HepG2 (cell line): ENCODE results near the gene CHRNA5. TPM values are rescaled to one million over a fixed set of nuclear protein-coding genes. Genes with fewer than 3 reads are reported as not detected.
A peak's percentile ranks its signal among the peaks of the same experiment; 100 is the strongest.

Experiments
- BHLHE40 ChIP-seq: IDR thresholded peaks from 2 replicates; pipeline ENCODE4 v1.6.1; 2011; ENCODE audit warnings: low read length, improper control_type of control experiment
- EP300 ChIP-seq, 3 experiments: sonication (generic) in 1 of 3; formaldehyde crosslinking in 1 of 3; IDR thresholded peaks; 2 replicates each; pipeline versions ENCODE4 v1.5.1 to v1.6.1; 2011 to 2020; ENCODE audit warnings: low read depth in 2 of 3, low read length in 2 of 3, borderline replicate concordance in 1 of 3, improper control_type of control experiment in 1 of 3, mild to moderate bottlenecking in 1 of 3, missing genetic modification reagents in 1 of 3, moderate library complexity in 1 of 3
- HNRNPK ChIP-seq: fragments of 200-400 bp; formaldehyde crosslinking; IDR thresholded peaks from 2 replicates; pipeline ENCODE4 v1.6.1; 2018; ENCODE audit warnings: low read length, low read depth, moderate library complexity, mild to moderate bottlenecking; ENCODE audit not compliant: poor library complexity, severe bottlenecking
- MED1 ChIP-seq: sonication (generic); formaldehyde crosslinking; IDR thresholded peaks from 2 replicates; pipeline ENCODE4 v1.4.0; 2020; ENCODE audit warnings: missing genetic modification reagents
- NFYB ChIP-seq: sonication (generic); formaldehyde crosslinking; IDR thresholded peaks from 2 replicates; pipeline ENCODE4 v1.4.0; 2020; ENCODE audit warnings: missing genetic modification reagents
- NR2F1 ChIP-seq, 2 experiments: fragments of 450-650 bp in 1 of 2; formaldehyde crosslinking in 1 of 2; IDR thresholded peaks; 2 replicates each; pipeline versions ENCODE4 v1.5.0 to v1.6.1; 2016 to 2020; ENCODE audit warnings: mild to moderate bottlenecking in 1 of 2, missing compliant biosample characterization in 1 of 2, missing genetic modification reagents in 1 of 2, moderate library complexity in 1 of 2
- RXRA ChIP-seq: sonication (generic); formaldehyde crosslinking; IDR thresholded peaks from 2 replicates; pipeline ENCODE4 v1.5.1; 2020; ENCODE audit warnings: missing genetic modification reagents
- STAT5B ChIP-seq: sonication (generic); formaldehyde crosslinking; IDR thresholded peaks from 2 replicates; pipeline ENCODE4 v1.4.0; 2020; ENCODE audit warnings: missing genetic modification reagents
- TOPORS ChIP-seq: sonication (generic); formaldehyde crosslinking; IDR thresholded peaks from 2 replicates; pipeline ENCODE4 v1.8.0; 2023; ENCODE audit warnings: mild to moderate bottlenecking, missing genetic modification reagents
- ZFY ChIP-seq: sonication (generic); formaldehyde crosslinking; IDR thresholded peaks from 2 replicates; pipeline ENCODE4 v1.4.0; 2020; ENCODE audit warnings: missing genetic modification reagents
- ZNF451 ChIP-seq: sonication (generic); formaldehyde crosslinking; IDR thresholded peaks from 2 replicates; pipeline ENCODE4 v1.5.0; 2020; ENCODE audit warnings: mild to moderate bottlenecking, missing genetic modification reagents
- polyA plus RNA-seq, 8 experiments: library from polyadenylated mRNA; depleted of rRNA in 3 of 8; stranded (reverse) in 7 of 8; unstranded in 1 of 8; fragments of >200 nt; fragmentation: Illumina TruSeq in 4 of 8; extraction: Trizol in 4 of 8; gene quantifications; 2 replicates each; pipeline versions ENCODE4 v1.2.1 to v1.2.3, GENCODE V29; 2011 to 2016; ENCODE audit warnings: low read depth in 4 of 8, missing spikeins in 1 of 8, mixed read lengths in 1 of 8; ENCODE audit not compliant: insufficient read depth in 1 of 8
- total RNA-seq, 5 experiments: library from RNA; depleted of rRNA; stranded (reverse); fragments of >200 nt; fragmentation: Illumina TruSeq; extraction: Trizol; gene quantifications; 2 replicates each; pipeline ENCODE4 v1.2.3, GENCODE V29; 2016; ENCODE audit warnings: low read depth in 1 of 5
- TF ChIP-seq, protein P1 (sequence below): sonication (generic); formaldehyde crosslinking; IDR thresholded peaks from 2 replicates; pipeline ENCODE4 v1.4.0; 2020; ENCODE audit warnings: mild to moderate bottlenecking, missing genetic modification reagents
- TF ChIP-seq, protein P2 (sequence below): sonication (generic); formaldehyde crosslinking; IDR thresholded peaks from 2 replicates; pipeline ENCODE4 v1.4.0; 2020; ENCODE audit warnings: missing genetic modification reagents
- TF ChIP-seq, protein P3 (sequence below): sonication (generic); formaldehyde crosslinking; IDR thresholded peaks from 2 replicates; pipeline ENCODE4 v1.5.0; 2020; ENCODE audit warnings: mild to moderate bottlenecking, missing genetic modification reagents, borderline replicate concordance

Gene CHRNA5
- total and polyA plus RNA-seq, 2 of the 13 experiments (the other 11 are each of a cell fraction or from before 2014, with no cell fraction given): 3.7 to 10.5 TPM

DNA sequence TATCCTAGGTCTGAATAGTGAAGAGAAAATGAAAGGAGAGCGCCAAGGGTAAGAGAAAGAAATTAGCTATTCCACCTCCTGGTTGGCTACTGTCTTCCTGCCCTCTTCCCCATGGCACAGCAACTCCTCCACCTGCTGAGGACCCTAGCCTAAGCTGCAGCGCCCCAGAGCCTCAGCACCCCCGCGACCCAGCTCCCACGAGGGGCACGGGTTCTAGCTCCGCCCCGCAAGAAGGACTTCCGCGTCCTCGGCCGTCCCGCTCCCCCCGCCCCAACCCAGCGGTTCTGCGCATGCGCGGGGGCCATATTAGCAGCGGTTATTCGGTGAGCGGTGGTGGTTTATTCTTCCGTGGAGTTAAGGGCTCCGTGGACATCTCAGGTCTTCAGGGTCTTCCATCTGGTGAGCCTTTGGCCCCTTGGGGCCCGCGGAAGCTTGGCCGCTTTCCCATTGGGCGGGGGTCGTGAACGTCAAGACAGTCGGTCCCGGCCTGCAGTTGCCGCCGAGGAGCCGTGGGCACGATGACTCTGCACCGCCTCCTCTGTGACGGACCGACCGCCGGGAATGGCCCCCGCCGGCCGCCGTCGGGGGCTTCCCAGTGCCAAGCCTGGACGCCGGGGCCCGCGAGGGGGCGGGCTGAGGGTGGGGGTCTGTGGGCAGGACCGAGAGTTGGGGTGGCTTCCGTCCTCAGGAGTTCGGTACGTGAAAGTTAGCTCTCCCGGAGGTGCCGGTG, 25.0 kb upstream of the CHRNA5 start, which contains the start of gene PSMA4 (continued):
- TF ChIP-seq EP300 (IDR thresholded peaks at IDR 0.05; ENCODE audit: low read depth in 2 of 2, low read length in 2 of 2): no peak; a peak in 1 of 4 replicates
- TF ChIP-seq EP300 (CRISPR knock-in tag; IDR thresholded peaks at IDR 0.05; ENCODE audit: borderline replicate concordance): no peak
- peak; percentile 69 for TF ChIP-seq MED1 (CRISPR knock-in tag)
- no peak for TF ChIP-seq STAT5B (CRISPR knock-in tag)
- no peak for TF ChIP-seq NFYB (CRISPR knock-in tag)
- no peak for TF ChIP-seq HNRNPK
- TF ChIP-seq NR2F1 (CRISPR knock-in tag; IDR thresholded peaks at IDR 0.05): no peak
- peak; percentile 62; the same call in 1 of the 2 replicates for TF ChIP-seq ZNF451 (CRISPR knock-in tag)
- TF ChIP-seq, protein P1, sequence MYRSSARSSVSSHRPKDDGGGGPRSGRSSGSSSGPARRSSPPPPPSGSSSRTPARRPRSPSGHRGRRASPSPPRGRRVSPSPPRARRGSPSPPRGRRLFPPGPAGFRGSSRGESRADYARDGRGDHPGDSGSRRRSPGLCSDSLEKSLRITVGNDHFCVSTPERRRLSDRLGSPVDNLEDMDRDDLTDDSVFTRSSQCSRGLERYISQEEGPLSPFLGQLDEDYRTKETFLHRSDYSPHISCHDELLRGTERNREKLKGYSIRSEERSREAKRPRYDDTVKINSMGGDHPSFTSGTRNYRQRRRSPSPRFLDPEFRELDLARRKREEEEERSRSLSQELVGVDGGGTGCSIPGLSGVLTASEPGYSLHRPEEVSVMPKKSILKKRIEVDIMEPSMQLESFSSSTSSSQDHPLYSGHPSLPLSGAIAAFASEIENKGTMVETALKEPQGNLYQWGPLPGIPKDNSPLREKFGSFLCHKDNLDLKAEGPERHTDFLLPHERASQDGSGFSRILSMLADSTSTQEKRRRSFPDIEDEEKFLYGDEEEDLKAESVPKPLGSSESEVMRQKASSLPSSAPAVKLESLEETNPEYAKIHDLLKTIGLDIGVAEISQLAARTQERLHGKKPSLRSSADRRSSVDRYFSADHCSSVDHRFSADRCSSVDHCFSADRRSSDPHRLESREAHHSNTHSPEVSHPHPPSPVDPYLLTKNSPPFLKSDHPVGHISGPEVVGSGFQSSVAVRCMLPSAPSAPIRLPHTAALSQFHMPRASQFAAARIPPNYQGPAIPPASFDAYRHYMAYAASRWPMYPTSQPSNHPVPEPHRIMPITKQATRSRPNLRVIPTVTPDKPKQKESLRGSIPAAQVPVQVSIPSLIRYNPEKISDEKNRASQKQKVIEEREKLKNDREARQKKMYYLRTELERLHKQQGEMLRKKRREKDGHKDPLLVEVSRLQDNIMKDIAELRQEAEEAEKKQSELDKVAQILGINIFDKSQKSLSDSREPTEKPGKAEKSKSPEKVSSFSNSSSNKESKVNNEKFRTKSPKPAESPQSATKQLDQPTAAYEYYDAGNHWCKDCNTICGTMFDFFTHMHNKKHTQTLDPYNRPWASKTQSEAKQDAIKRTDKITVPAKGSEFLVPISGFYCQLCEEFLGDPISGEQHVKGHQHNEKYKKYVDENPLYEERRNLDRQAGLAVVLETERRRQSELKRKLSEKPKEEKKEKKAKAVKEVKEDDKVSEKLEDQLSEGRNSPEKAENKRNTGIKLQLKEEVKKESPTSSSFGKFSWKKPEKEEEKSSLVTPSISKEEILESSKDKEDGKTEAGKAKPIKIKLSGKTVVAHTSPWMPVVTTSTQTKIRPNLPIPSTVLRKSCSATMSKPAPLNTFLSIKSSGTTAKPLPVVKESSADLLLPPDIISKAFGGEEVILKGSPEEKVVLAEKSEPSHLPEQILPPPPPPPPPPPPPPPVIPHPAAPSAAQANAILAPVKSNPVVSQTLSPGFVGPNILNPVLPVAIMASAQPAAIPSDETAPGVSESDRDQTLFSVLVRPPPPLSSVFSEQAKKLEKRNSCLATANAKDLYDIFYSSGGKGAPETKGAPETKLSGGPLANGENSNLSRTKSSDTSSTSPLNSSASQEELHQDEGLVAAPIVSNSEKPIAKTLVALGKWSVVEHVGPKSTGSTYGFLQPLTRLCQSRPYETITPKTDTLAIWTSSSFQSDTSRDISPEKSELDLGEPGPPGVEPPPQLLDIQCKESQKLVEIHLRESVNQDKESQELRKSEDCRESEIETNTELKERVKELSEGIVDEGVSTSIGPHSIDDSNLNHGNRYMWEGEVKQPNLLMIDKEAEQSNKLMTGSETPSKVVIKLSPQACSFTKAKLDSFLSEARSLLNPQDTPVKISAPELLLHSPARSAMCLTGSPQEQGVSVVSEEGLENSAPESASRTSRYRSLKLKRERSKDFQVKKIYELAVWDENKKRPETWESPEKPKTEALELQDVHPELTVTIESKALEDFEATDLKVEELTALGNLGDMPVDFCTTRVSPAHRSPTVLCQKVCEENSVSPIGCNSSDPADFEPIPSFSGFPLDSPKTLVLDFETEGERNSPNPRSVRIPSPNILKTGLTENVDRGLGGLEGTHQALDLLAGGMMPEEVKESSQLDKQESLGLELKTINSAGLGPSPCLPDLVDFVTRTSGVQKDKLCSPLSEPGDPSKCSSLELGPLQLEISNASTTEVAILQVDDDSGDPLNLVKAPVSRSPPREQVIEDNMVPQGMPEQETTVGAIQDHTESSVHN (CRISPR knock-in tag): no peak
- TF ChIP-seq, protein P2, sequence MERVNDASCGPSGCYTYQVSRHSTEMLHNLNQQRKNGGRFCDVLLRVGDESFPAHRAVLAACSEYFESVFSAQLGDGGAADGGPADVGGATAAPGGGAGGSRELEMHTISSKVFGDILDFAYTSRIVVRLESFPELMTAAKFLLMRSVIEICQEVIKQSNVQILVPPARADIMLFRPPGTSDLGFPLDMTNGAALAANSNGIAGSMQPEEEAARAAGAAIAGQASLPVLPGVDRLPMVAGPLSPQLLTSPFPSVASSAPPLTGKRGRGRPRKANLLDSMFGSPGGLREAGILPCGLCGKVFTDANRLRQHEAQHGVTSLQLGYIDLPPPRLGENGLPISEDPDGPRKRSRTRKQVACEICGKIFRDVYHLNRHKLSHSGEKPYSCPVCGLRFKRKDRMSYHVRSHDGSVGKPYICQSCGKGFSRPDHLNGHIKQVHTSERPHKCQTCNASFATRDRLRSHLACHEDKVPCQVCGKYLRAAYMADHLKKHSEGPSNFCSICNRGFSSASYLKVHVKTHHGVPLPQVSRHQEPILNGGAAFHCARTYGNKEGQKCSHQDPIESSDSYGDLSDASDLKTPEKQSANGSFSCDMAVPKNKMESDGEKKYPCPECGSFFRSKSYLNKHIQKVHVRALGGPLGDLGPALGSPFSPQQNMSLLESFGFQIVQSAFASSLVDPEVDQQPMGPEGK: peak; percentile 84
- TF ChIP-seq BHLHE40: no peak
- peak; percentile 90 for TF ChIP-seq ZFY (CRISPR knock-in tag)
- peak; percentile 50 for TF ChIP-seq TOPORS (CRISPR knock-in tag)
- TF ChIP-seq RXRA: no peak
- TF ChIP-seq, protein P3, sequence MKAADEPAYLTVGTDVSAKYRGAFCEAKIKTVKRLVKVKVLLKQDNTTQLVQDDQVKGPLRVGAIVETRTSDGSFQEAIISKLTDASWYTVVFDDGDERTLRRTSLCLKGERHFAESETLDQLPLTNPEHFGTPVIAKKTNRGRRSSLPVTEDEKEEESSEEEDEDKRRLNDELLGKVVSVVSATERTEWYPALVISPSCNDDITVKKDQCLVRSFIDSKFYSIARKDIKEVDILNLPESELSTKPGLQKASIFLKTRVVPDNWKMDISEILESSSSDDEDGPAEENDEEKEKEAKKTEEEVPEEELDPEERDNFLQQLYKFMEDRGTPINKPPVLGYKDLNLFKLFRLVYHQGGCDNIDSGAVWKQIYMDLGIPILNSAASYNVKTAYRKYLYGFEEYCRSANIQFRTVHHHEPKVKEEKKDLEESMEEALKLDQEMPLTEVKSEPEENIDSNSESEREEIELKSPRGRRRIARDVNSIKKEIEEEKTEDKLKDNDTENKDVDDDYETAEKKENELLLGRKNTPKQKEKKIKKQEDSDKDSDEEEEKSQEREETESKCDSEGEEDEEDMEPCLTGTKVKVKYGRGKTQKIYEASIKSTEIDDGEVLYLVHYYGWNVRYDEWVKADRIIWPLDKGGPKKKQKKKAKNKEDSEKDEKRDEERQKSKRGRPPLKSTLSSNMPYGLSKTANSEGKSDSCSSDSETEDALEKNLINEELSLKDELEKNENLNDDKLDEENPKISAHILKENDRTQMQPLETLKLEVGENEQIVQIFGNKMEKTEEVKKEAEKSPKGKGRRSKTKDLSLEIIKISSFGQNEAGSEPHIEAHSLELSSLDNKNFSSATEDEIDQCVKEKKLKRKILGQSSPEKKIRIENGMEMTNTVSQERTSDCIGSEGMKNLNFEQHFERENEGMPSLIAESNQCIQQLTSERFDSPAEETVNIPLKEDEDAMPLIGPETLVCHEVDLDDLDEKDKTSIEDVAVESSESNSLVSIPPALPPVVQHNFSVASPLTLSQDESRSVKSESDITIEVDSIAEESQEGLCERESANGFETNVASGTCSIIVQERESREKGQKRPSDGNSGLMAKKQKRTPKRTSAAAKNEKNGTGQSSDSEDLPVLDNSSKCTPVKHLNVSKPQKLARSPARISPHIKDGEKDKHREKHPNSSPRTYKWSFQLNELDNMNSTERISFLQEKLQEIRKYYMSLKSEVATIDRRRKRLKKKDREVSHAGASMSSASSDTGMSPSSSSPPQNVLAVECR (CRISPR knock-in tag): peak; percentile 87
